Measurements from ENCODE around the gene GPS2. TPM values are rescaled to one million over a fixed set of nuclear protein-coding genes. Genes with fewer than 3 reads are reported as not detected.
A peak's percentile ranks its signal among the peaks of the same experiment; 100 is the strongest.

GPS2 gene, protein sequence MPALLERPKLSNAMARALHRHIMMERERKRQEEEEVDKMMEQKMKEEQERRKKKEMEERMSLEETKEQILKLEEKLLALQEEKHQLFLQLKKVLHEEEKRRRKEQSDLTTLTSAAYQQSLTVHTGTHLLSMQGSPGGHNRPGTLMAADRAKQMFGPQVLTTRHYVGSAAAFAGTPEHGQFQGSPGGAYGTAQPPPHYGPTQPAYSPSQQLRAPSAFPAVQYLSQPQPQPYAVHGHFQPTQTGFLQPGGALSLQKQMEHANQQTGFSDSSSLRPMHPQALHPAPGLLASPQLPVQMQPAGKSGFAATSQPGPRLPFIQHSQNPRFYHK
- 51.5 and 56.2 TPM in 2 replicates for total RNA-seq

GRCh38 chr17:7314719-7315569 is at the start of gene GPS2:
GPS2 (minus strand) TSS chr17:7315360; CDS start chr17:7315052, 308 bp downstream.
- H3K27ac Mint-ChIP-seq, result peak within 1 kb of the TSS; percentile 96
- peak; percentile 99 for DNase-seq
- no peaks in the 10 kb centered on the region for H3K9me3 Mint-ChIP-seq
- peak within 1 kb of the TSS; percentile 85 for H3K4me3 Mint-ChIP-seq
- intact Hi-C loops (cut with micrococcal nuclease), result loop anchor here (2.0 kb wide), 2 partner anchors 14 to 72 kb away; partner anchors contain the start of genes GABARAP and NEURL4
- H3K36me3 Mint-ChIP-seq (ENCODE audit: low read depth), result peaks cover 58% of the 10 kb centered on the region
- H3K4me1 Mint-ChIP-seq, result peaks cover 45% of the 10 kb centered on the region
- H3K27me3 Mint-ChIP-seq, result no peaks in the 10 kb centered on the region

DNA sequence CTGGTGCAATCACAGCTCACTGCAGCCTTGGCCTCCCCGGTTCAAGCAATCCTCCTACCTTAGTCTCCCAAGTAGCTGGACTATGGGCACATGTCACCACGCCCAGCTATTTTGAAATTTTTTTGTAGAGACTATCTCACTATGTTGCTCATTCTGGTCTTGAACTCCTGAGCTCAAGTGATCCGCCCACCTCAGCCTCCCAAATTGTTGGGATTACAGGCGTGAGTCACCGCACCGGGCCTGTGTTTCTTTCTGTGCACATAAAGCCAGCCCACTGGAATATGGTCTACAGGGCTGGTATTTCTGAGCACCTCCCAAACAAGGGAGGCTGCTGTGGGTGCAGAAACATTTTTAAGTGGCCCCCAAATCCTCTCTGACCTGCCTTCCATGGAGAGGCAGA is 48.2 kb upstream of the GPS2 start:
- no peak overlapping the region for H3K4me3 Mint-ChIP-seq
- H3K27ac Mint-ChIP-seq, result no peak overlapping the region
- H3K4me1 Mint-ChIP-seq, result peaks cover 2% of the 10 kb centered on the region
- DNase-seq, result no peak
- no peaks in the 10 kb centered on the region for H3K9me3 Mint-ChIP-seq
- intact Hi-C loops (cut with micrococcal nuclease), result no loop called here
- H3K27me3 Mint-ChIP-seq, result peaks cover 2% of the 10 kb centered on the region
- H3K36me3 Mint-ChIP-seq (ENCODE audit: low read depth), result no peaks in the 10 kb centered on the region

DNA sequence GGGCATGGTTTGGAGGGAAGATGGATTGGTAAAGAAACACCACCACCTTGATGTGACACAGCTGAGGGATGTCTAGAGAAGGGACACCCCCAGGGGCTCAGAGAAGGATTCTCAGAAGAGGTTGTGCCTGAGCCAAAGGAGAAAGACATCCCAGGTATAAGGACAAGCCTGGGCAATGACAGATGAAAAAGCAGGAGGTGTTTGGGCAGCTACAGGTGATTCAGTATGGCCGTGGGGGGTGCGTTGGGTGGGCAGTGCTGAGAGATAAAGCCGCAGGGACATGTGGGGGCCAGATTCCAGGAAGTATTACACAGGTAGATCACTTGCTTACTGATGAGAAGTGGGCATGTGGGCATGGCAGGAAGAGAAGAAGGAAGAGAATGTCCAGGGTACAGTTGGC is 46.7 kb upstream of the GPS2 start:
- H3K4me1 Mint-ChIP-seq, result peaks cover 2% of the 10 kb centered on the region
- no peak for DNase-seq
- H3K27me3 Mint-ChIP-seq, result no peaks in the 10 kb centered on the region
- H3K9me3 Mint-ChIP-seq, result no peaks in the 10 kb centered on the region
- no peaks in the 10 kb centered on the region for H3K36me3 Mint-ChIP-seq (ENCODE audit: low read depth)
- no peak overlapping the region for H3K27ac Mint-ChIP-seq
- intact Hi-C loops (cut with micrococcal nuclease), result no loop called here
- no peak overlapping the region for H3K4me3 Mint-ChIP-seq

DNA sequence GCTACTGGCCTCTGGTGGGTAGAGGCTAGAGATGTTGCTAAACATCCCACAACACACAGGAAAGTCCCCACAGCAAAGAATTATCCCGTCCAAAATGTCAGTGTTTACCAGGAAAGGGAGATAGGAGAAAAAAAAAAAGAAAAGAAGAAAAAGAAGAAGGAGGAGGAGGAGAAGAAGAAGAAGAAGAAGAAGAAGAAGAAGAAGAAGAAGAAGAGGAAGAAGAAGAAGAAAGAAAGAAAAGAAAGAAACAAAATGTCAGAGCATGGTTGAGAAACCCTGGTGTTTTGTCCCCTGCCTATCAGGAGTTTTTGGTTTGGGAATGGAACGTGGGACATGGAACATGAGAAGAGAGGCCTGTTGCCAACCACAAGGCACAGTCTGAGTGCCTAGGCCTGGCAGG is 42.2 kb upstream of the GPS2 start:
- Mint-ChIP-seq H3K9me3 (no peaks in the 10 kb centered on the region), H3K27me3 (no peaks in the 10 kb centered on the region), H3K36me3 (ENCODE audit: low read depth) (peaks cover 5% of the 10 kb centered on the region), H3K27ac (no peak overlapping the region), H3K4me1 (peaks cover 21% of the 10 kb centered on the region), H3K4me3 (no peak overlapping the region)
- intact Hi-C loops (cut with micrococcal nuclease), result loop anchor here (2.0 kb wide), 2 partner anchors 37 to 329 kb away; partner anchors contain the start of genes PLSCR3 and TP53
- no peak for DNase-seq

DNA sequence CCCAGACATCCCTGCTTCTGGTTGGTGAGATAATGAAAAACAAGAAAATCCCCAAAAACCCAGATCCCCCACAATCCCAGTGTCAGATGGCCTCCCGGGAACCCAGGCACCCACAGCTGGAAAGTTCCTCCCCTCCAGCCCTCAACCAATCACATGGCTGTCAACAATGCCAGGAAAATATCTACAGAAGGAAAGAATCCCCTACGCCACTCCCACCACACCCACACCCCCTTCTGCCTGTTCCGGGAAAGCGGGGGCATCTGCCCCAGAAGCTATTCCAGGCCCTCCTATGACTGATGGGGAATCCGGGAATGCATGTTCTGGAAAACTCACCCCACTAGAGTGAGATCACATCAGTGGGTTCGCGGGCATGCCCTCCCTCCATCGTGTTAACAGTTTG is 41.6 kb upstream of the GPS2 start:
- Mint-ChIP-seq H3K4me3 (no peak overlapping the region), H3K9me3 (no peaks in the 10 kb centered on the region), H3K36me3 (ENCODE audit: low read depth) (peaks cover 6% of the 10 kb centered on the region), H3K4me1 (peaks cover 21% of the 10 kb centered on the region), H3K27me3 (no peaks in the 10 kb centered on the region), H3K27ac (no peak overlapping the region)
- intact Hi-C loops (cut with micrococcal nuclease), result loop anchor here (1.0 to 2.0 kb wide), 4 partner anchors 38 to 330 kb away; partner anchors contain the start of genes PLSCR3, SENP3, TMEM102 and TP53
- no peak for DNase-seq

DNA sequence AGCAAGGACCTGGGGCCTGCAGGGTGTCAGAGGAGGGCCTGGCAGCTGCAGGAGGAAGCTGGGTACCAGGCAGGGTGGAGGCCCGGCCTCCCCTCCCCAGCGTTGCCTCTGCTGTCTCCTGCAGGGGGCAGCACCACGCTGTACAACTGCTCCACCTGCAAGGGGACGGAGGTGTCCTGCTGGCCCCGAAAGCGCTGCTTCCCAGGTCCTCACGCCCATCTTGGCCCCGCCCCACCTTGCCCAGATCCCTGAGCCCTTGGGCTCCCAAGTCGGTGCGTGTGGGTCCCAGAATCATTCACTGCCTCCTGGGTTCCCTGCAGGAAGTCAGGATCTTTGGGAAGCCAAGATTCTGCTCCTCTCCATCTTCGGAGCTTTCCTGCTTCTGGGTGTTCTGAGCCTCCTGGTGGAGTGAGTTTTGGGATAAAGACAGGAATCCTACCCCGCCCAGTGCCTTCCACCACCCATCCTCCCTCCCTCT is 41.0 kb upstream of the GPS2 start:
- peak; percentile 96 for DNase-seq
- Mint-ChIP-seq H3K9me3 (no peaks in the 10 kb centered on the region), H3K36me3 (ENCODE audit: low read depth) (peaks cover 9% of the 10 kb centered on the region), H3K27me3 (no peaks in the 10 kb centered on the region), H3K27ac (peak overlapping the region; percentile 73), H3K4me3 (no peak overlapping the region), H3K4me1 (peaks cover 23% of the 10 kb centered on the region)
- intact Hi-C loops (cut with micrococcal nuclease), result loop anchor here (1.0 to 2.0 kb wide), 4 partner anchors 39 to 331 kb away; partner anchors contain the start of genes PLSCR3, SENP3, TMEM102 and TP53

GRCh38 chr17:7355573-7355972 is 40.4 kb upstream of the GPS2 start:
- H3K9me3 Mint-ChIP-seq, result no peaks in the 10 kb centered on the region
- DNase-seq, result no peak
- peaks cover 24% of the 10 kb centered on the region for H3K4me1 Mint-ChIP-seq
- no peaks in the 10 kb centered on the region for H3K27me3 Mint-ChIP-seq
- intact Hi-C loops (cut with micrococcal nuclease), result no loop called here
- no peak overlapping the region for H3K27ac Mint-ChIP-seq
- H3K36me3 Mint-ChIP-seq (ENCODE audit: low read depth), result peaks cover 10% of the 10 kb centered on the region
- H3K4me3 Mint-ChIP-seq, result no peak overlapping the region

DNA sequence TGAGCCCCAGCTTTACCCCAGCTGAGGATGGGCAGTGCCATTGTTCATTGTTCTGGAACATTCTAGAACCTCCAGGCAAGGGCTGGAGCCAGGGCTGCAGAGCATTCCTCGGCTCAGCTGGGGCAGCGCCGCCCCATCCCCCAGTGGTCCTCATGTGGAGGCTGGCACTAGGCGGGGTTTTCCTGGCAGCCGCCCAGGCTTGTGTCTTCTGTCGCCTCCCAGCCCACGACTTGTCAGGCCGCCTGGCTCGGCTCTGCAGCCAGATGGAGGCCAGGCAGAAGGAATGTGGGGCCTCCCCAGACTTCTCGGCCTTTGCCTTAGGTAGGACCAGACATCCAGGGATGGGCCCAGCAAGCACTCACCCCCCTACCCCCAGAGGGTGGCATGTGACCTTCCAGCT is 39.9 kb upstream of the GPS2 start, which contains the start of gene TMEM95:
TSS of gene TMEM95 (plus strand) at position 104 of the 400 bp plus-strand sequence. CDS start at position 153, 49 bp downstream.
- H3K27me3 Mint-ChIP-seq, result no peaks in the 10 kb centered on the region
- H3K4me3 Mint-ChIP-seq, result peak within 1 kb of the TSS; percentile 36
- intact Hi-C loops (cut with micrococcal nuclease), result no loop called here
- H3K36me3 Mint-ChIP-seq (ENCODE audit: low read depth), result peaks cover 13% of the 10 kb centered on the region
- peak within 1 kb of the TSS; percentile 81 for H3K27ac Mint-ChIP-seq
- H3K4me1 Mint-ChIP-seq, result peaks cover 24% of the 10 kb centered on the region
- peak; percentile 67 for DNase-seq
- H3K9me3 Mint-ChIP-seq, result no peaks in the 10 kb centered on the region

DNA sequence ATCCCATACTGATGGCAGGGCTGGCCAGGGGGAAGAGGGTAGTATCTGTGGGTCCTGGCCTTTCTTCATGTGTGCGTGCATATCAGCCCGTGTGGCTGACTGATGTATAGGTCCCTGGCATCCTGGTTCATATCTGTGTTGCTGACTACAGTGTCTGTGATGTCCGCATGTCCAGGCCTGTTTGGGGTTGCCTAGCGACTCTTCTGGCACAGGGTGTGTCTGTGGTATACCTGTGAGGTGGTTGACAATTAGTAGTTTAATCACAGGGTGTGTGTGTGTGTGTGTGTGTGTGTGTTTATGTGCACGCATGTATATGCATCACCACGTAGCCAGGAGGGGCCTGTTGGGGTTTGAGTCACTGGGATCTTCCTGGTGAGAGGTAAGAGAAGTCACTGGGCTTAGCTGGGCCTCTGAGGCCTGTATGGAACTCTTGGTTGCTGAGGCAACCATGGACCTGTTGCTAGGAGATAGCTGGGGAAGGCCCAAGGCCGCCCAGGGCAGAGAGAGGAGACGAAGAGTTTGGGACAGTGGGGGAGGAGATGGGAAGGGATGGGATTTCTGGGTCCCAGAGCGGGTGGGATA is 39.2 kb upstream of the GPS2 start:
- no peaks in the 10 kb centered on the region for H3K9me3 Mint-ChIP-seq
- peaks cover 28% of the 10 kb centered on the region for H3K4me1 Mint-ChIP-seq
- H3K4me3 Mint-ChIP-seq, result peak overlapping the region; percentile 36
- intact Hi-C loops (cut with micrococcal nuclease), result loop anchor here (5.0 kb wide), 1 partner anchor 128 kb away; the partner anchor contains the start of genes POLR2A and SLC35G6
- peak; percentile 74 for DNase-seq
- peaks cover 18% of the 10 kb centered on the region for H3K36me3 Mint-ChIP-seq (ENCODE audit: low read depth)
- H3K27me3 Mint-ChIP-seq, result no peaks in the 10 kb centered on the region
- peak overlapping the region; percentile 81 for H3K27ac Mint-ChIP-seq

GRCh38 chr17:7352910-7353635 is 37.9 kb upstream of the GPS2 start:
- Mint-ChIP-seq H3K27ac (peak overlapping the region; percentile 92), H3K27me3 (no peaks in the 10 kb centered on the region), H3K4me1 (peaks cover 33% of the 10 kb centered on the region), H3K9me3 (no peaks in the 10 kb centered on the region), H3K4me3 (peak overlapping the region; percentile 88), H3K36me3 (ENCODE audit: low read depth) (peaks cover 25% of the 10 kb centered on the region)
- intact Hi-C loops (cut with micrococcal nuclease), result loop anchor here (2.0 to 5.0 kb wide), 3 partner anchors 52 to 129 kb away; partner anchors contain the start of genes POLR2A, SLC2A4, SLC35G6 and TMEM256
- DNase-seq, result no peak

GRCh38 chr17:7352503-7352889 is 37.3 kb upstream of the GPS2 start:
- DNase-seq, result no peak
- H3K27me3 Mint-ChIP-seq, result no peaks in the 10 kb centered on the region
- intact Hi-C loops (cut with micrococcal nuclease), result loop anchor here (2.0 to 5.0 kb wide), 3 partner anchors 52 to 130 kb away; partner anchors contain the start of genes POLR2A, SLC2A4, SLC35G6 and TMEM256

DNA sequence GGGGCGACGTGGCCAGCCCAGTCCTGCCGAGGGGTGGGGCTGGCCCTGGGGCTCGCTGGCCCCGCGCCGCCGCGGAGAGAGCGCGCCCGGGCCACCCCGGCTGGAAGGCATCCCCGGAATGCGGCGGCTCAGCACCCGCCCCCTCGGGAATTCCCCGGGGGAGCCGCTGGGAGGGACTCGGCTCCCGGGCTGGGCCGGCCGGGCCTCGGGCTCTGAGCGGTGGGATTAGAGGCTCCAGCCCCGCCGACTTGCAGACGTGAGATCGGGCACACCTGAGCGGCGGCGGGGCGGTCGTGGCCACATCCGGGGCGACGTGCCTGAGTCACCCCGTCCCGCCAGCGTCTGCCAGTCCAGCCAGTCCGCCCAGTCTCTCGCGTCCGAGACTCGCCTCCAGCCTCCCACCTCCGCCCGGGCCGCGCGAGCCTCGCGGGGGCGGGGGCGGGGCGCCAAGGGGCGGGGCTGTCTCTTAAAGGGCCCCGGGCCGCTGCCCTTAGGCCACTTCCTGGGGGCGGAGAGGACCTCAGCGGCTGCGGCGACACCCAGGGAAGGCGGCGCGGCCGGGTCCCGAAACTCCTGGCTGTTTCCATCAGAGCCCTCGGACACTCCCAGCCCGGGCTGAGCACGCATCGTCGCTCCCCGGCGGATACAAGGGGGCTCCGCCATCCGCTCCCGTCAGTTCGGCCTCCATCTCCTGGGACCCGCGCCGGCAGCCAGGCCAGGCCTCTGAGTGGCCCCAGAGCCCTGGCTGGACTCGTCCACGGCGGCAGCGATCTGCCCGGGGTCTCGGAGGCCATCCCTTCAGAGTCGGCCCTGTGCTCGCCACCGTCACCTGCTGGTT is 36.7 kb upstream of the GPS2 start, which contains the start of gene KCTD11:
TSS of gene KCTD11 (plus strand) at position 498 of the 838 bp plus-strand sequence.
- Mint-ChIP-seq H3K27me3 (no peaks in the 10 kb centered on the region), H3K36me3 (ENCODE audit: low read depth) (peaks cover 35% of the 10 kb centered on the region), H3K4me3 (peak within 1 kb of the TSS; percentile 88), H3K27ac (peak within 1 kb of the TSS; percentile 92), H3K4me1 (peaks cover 33% of the 10 kb centered on the region), H3K9me3 (no peaks in the 10 kb centered on the region)
- intact Hi-C loops (cut with micrococcal nuclease), result loop anchor here (1.0 to 5.0 kb wide), 5 partner anchors 15 to 130 kb away; partner anchors contain the start of genes ACAP1, POLR2A, SLC2A4 and SLC35G6
- DNase-seq, result peak; percentile 94

More at GRCh38 chr17:7352503-7352889, 37.3 kb upstream of the GPS2 start:
- peak overlapping the region; percentile 92 for H3K27ac Mint-ChIP-seq
- no peaks in the 10 kb centered on the region for H3K9me3 Mint-ChIP-seq
- peak overlapping the region; percentile 88 for H3K4me3 Mint-ChIP-seq
- H3K4me1 Mint-ChIP-seq, result peaks cover 33% of the 10 kb centered on the region
- peaks cover 30% of the 10 kb centered on the region for H3K36me3 Mint-ChIP-seq (ENCODE audit: low read depth)

All from activated CD4-positive, alpha-beta T cell treated with anti-CD3 and anti-CD28 coated beads, Interleukin-2, amount 10 ng/mL, durations not matched to agents 24 days and 14 days (primary cell).